Measurements from ENCODE around the gene SPTBN4. TPM values are rescaled to one million over a fixed set of nuclear protein-coding genes. Genes with fewer than 3 reads are reported as not detected.

Gene SPTBN4
- total and polyA plus RNA-seq, 2 donors (not counting 1 experiment from before 2014, with no cell fraction given) = 1.3 to 6.6 TPM

DNA sequence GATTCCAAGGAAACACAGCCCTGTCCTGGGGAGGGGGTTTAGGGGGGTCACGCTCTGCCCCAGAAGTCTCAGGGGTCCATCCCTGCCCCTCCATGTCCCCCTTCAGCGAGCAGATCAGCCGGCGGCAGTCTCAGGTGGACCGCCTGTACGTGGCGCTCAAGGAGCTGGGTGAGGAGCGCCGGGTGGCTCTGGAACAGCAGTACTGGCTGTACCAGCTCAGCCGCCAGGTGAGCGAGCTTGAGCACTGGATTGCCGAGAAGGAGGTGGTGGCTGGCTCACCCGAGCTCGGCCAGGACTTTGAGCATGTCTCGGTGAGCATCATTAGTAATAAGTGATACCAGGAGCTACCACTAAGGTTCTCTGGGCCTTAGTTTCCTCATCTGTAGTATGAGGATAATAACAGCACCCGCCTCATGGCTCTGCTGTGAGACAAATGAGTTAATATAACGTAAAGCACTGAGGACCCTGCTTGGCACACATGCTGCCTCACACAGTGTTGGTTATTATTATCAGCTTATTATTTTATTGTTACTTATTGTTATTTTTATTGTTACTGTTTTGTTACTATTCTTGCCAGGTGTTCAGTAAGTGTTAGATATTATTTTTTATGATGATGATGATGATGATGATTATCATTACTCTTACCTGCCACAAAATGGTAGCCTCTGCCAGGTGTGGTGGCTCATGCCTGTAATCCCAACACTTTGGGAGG lies 89.3 kb downstream of the SPTBN4 start:
- Histone ChIP-seq H3K27ac (ENCODE audit: insufficient read depth, low read length) (no peak overlapping the region), H3K4me2 (ENCODE audit: extremely low read depth, insufficient read depth, low read length) (no peak overlapping the region), H3K4me3 (replicated peaks in 1 of 4; ENCODE audit: control extremely low read depth in 1 of 4, insufficient read depth in 1 of 4, low read depth in 3 of 4, low read length in 4 of 4) (no peak overlapping the region), H3K36me3 (ENCODE audit: control insufficient read depth, insufficient read depth, low read length) (no peaks in the 10 kb centered on the region), H3K9me3 (ENCODE audit: control insufficient read depth, insufficient read depth, low read depth, low read length) (no peaks in the 10 kb centered on the region), H3K79me2 (ENCODE audit: control insufficient read depth, insufficient read depth, low read length) (no peaks in the 10 kb centered on the region), H4K20me1 (ENCODE audit: control insufficient read depth, extremely low read depth, insufficient read depth, low read length) (no peaks in the 10 kb centered on the region), H3K4me1 (ENCODE audit: control insufficient read depth, extremely low read depth, insufficient read depth, low read length) (no peaks in the 10 kb centered on the region), H2AFZ (ENCODE audit: low read length) (no peak overlapping the region), H3K27me3 (ENCODE audit: control insufficient read depth, insufficient read depth, low read length) (peaks cover 3% of the 10 kb centered on the region), H3K9ac (ENCODE audit: insufficient read depth, low read length) (no peak overlapping the region)
- TF ChIP-seq, protein P1, sequence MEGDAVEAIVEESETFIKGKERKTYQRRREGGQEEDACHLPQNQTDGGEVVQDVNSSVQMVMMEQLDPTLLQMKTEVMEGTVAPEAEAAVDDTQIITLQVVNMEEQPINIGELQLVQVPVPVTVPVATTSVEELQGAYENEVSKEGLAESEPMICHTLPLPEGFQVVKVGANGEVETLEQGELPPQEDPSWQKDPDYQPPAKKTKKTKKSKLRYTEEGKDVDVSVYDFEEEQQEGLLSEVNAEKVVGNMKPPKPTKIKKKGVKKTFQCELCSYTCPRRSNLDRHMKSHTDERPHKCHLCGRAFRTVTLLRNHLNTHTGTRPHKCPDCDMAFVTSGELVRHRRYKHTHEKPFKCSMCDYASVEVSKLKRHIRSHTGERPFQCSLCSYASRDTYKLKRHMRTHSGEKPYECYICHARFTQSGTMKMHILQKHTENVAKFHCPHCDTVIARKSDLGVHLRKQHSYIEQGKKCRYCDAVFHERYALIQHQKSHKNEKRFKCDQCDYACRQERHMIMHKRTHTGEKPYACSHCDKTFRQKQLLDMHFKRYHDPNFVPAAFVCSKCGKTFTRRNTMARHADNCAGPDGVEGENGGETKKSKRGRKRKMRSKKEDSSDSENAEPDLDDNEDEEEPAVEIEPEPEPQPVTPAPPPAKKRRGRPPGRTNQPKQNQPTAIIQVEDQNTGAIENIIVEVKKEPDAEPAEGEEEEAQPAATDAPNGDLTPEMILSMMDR (conservative IDR thresholded peaks at IDR 0.05 in 1 of 2, IDR thresholded peaks at IDR 0.05 in 1 of 2; ENCODE audit: low read depth in 1 of 2, low read length in 2 of 2) = no peak
- TF ChIP-seq EZH2 (IDR thresholded peaks at IDR 0.05; ENCODE audit: low read length, missing control alignments) = no peak
- DNase-seq (ENCODE audit: low read depth in 2 of 2) = no peak

DNA sequence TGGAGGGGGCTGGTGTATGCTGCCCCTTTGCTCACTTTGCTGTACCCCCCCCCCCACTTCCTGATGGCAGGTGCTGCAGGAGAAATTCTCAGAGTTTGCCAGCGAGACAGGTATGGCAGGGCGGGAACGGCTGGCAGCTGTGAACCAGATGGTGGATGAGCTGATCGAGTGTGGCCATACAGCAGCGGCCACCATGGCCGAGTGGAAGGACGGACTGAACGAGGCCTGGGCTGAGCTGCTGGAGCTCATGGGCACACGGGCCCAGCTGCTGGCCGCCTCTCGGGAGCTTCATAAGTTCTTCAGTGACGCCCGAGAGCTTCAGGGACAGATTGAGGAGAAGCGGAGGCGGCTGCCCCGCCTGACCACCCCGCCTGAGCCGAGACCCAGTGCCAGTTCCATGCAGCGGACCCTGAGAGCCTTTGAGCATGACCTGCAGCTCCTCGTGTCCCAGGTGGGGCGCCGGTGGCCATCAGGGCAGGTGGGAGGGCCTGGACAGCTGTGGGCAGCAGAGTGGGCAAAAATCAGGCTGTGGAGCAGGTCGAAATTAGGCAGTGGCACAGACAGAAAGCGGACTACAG lies 90.2 kb downstream of the SPTBN4 start:
- Histone ChIP-seq H3K9me3 (ENCODE audit: control insufficient read depth, insufficient read depth, low read depth, low read length) (no peaks in the 10 kb centered on the region), H3K4me2 (ENCODE audit: extremely low read depth, insufficient read depth, low read length) (no peak overlapping the region), H3K4me1 (ENCODE audit: control insufficient read depth, extremely low read depth, insufficient read depth, low read length) (no peaks in the 10 kb centered on the region), H4K20me1 (ENCODE audit: control insufficient read depth, extremely low read depth, insufficient read depth, low read length) (no peaks in the 10 kb centered on the region), H3K9ac (ENCODE audit: insufficient read depth, low read length) (no peak overlapping the region), H3K36me3 (ENCODE audit: control insufficient read depth, insufficient read depth, low read length) (no peaks in the 10 kb centered on the region), H3K27ac (ENCODE audit: insufficient read depth, low read length) (no peak overlapping the region), H3K27me3 (ENCODE audit: control insufficient read depth, insufficient read depth, low read length) (peaks cover 3% of the 10 kb centered on the region), H2AFZ (ENCODE audit: low read length) (no peak overlapping the region), H3K79me2 (ENCODE audit: control insufficient read depth, insufficient read depth, low read length) (no peaks in the 10 kb centered on the region), H3K4me3 (replicated peaks in 1 of 4; ENCODE audit: control extremely low read depth in 1 of 4, insufficient read depth in 1 of 4, low read depth in 3 of 4, low read length in 4 of 4) (no peak overlapping the region)
- TF ChIP-seq, protein P1 (conservative IDR thresholded peaks at IDR 0.05 in 1 of 2, IDR thresholded peaks at IDR 0.05 in 1 of 2; ENCODE audit: low read depth in 1 of 2, low read length in 2 of 2) = no peak
- no peak for TF ChIP-seq EZH2 (IDR thresholded peaks at IDR 0.05; ENCODE audit: low read length, missing control alignments)
- no peak for DNase-seq (ENCODE audit: low read depth in 2 of 2)

DNA sequence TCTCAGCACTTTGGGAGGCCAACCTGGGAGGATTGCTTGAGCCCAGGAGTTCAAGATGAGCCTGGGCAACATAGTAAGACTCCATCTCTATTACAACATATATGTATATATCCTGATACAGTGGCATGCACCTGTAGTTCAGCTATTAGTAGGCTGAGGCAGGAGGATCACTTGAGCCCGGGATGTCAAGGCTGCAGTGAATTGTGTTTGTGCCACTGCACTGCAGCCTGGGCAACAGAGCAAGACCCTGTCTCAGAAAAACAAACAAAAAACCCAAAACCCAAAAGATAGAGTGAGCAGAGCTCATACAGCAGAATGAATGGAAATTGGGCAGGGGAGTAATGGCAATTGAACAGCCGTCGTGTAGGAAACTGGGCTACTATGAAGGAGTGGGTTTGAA lies 92.6 kb downstream of the SPTBN4 start:
- H3K36me3 ChIP-seq (ENCODE audit: control insufficient read depth, insufficient read depth, low read length) = no peaks in the 10 kb centered on the region
- no peaks in the 10 kb centered on the region for H3K9me3 ChIP-seq (ENCODE audit: control insufficient read depth, insufficient read depth, low read depth, low read length)
- no peak overlapping the region for H2AFZ ChIP-seq (ENCODE audit: low read length)
- DNase-seq (ENCODE audit: low read depth in 2 of 2) = no peak
- H3K27ac ChIP-seq (ENCODE audit: insufficient read depth, low read length) = no peak overlapping the region
- no peak overlapping the region for H3K4me3 ChIP-seq (replicated peaks in 1 of 4; ENCODE audit: control extremely low read depth in 1 of 4, insufficient read depth in 1 of 4, low read depth in 3 of 4, low read length in 4 of 4)
- no peak overlapping the region for H3K9ac ChIP-seq (ENCODE audit: insufficient read depth, low read length)
- H3K27me3 ChIP-seq (ENCODE audit: control insufficient read depth, insufficient read depth, low read length) = no peaks in the 10 kb centered on the region
- no peaks in the 10 kb centered on the region for H4K20me1 ChIP-seq (ENCODE audit: control insufficient read depth, extremely low read depth, insufficient read depth, low read length)
- TF ChIP-seq, protein P1 (conservative IDR thresholded peaks at IDR 0.05 in 1 of 2, IDR thresholded peaks at IDR 0.05 in 1 of 2; ENCODE audit: low read depth in 1 of 2, low read length in 2 of 2) = no peak
- no peak for TF ChIP-seq EZH2 (IDR thresholded peaks at IDR 0.05; ENCODE audit: low read length, missing control alignments)
- no peak overlapping the region for H3K4me2 ChIP-seq (ENCODE audit: extremely low read depth, insufficient read depth, low read length)
- H3K4me1 ChIP-seq (ENCODE audit: control insufficient read depth, extremely low read depth, insufficient read depth, low read length) = no peaks in the 10 kb centered on the region
- H3K79me2 ChIP-seq (ENCODE audit: control insufficient read depth, insufficient read depth, low read length) = no peaks in the 10 kb centered on the region

Data from fibroblast of lung (primary cell).